Sigmoid colon (tissue), 7 donors: ENCODE data around the gene GPBP1. TPM values are rescaled to one million over a fixed set of nuclear protein-coding genes. Genes with fewer than 3 reads are reported as not detected.
"Not testable (repeated sequence)": the region's sequence is repeated elsewhere in the genome, so short reads cannot be mapped to it uniquely, and the experiment has no call there.

Source experiments
- DNase-seq: peaks from one replicate; pipeline ENCODE4 v3.0.0-alpha.2; 2019
- H3K27ac ChIP-seq, 4 donors: fragments of 200-600 bp; sonication (generic); one replicate each; pipeline ENCODE4 v1.5.1; 2016 to 2019; ENCODE audit warnings: mild to moderate bottlenecking in 1 of 4
- H3K27me3 ChIP-seq, 3 donors: fragments of 200-600 bp; sonication (generic); one replicate each; pipeline ENCODE4 v1.5.1; 2019; ENCODE audit warnings: mild to moderate bottlenecking in 1 of 3
- H3K36me3 ChIP-seq, 4 donors: fragments of 200-600 bp; sonication (generic); one replicate each; pipeline ENCODE4 v1.5.1; 2016 to 2019
- H3K4me1 ChIP-seq, 4 donors: fragments of 200-600 bp; sonication (generic); one replicate each; pipeline ENCODE4 v1.5.1; 2017 to 2019
- H3K4me3 ChIP-seq, 4 donors: fragments of 200-600 bp; sonication (generic); one replicate each; pipeline ENCODE4 v1.5.1; 2017 to 2019; ENCODE audit warnings: mild to moderate bottlenecking in 2 of 4, moderate library complexity in 1 of 4
- H3K9me3 ChIP-seq, 4 donors: fragments of 200-600 bp in 3 of 4; sonication (generic) in 3 of 4; one replicate each; pipeline versions ENCODE4 v1.5.1 to v1.6.1; 2013 to 2019
- CTCF ChIP-seq, 4 experiments: fragments of 450-650 bp in 3 of 4; fragments of 200-600 bp in 1 of 4; IDR thresholded peaks; one replicate each; pipeline ENCODE4 v1.5.1; 2016 to 2019; ENCODE audit warnings: antibody characterized with exemption in 4 of 4, mild to moderate bottlenecking in 3 of 4, moderate library complexity in 2 of 4
- EP300 ChIP-seq, 4 donors: sonication (generic); formaldehyde crosslinking; IDR thresholded peaks; one replicate each; pipeline ENCODE4 v1.6.1; 2017; ENCODE audit warnings: antibody characterized with exemption in 4 of 4
- POLR2A ChIP-seq, 2 donors: fragments of 450-650 bp; IDR thresholded peaks; one replicate each; pipeline ENCODE4 v1.6.1; 2016; ENCODE audit warnings: antibody characterized with exemption in 2 of 2, mild to moderate bottlenecking in 2 of 2, moderate library complexity in 2 of 2
- POLR2AphosphoS5 ChIP-seq, 4 donors: sonication (generic); formaldehyde crosslinking; IDR thresholded peaks; one replicate each; pipeline ENCODE4 v1.6.1; 2017; ENCODE audit warnings: antibody characterized with exemption in 4 of 4
- WGBS, 2 donors: extraction: QIAGEN DNeasy Blood & Tissue Kit; methylation state at CpG; one replicate each; pipeline ENCODE4 v1.1.7; 2013; 5-methylcytosine and 5-hydroxymethylcytosine counted together
- intact Hi-C: fragments of 100-400 bp; cut with DNase I; formaldehyde crosslinking; loops from one replicate; pipeline ENCODE4 v1.15.1; 2023
- polyA plus RNA-seq, 3 donors: library from polyadenylated mRNA; stranded (reverse); fragments of 200-250 nt; gene quantifications; one replicate each; pipeline ENCODE4 v1.2.3, GENCODE V29; 2013
- total RNA-seq, 4 donors: library from RNA; depleted of rRNA; stranded (reverse); fragments of >200 nt; gene quantifications; one replicate each; pipeline ENCODE4 v1.1.0, GENCODE V29; 2016
- donor health status: healthy with polysubstance abuse.
- donor health status: Bipolar disorder and iron deficiency.
- donor health status: healthy.

The GPBP1 gene
- total and polyA plus RNA-seq, 7 donors, result 32.4 to 69.2 (median 52.3) TPM

DNA sequence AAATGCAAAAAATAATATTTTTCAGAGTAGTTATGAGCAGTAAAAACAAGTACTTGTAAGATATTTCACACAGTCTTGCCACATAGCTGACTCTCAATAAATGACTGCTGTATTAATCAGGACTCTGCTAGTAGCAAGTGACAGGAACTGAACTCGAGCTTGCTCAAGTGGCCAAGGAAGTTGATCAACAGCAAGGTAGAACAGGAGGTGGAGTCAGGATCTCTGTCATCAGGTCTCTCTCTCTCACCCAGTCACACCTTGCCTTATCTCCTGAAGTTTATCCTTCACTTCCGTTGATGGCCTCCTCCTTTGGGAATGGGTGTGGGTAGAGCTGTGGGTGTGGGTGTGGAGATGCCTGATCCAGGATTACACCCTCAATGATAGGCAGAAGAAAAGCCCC lies 107.0 kb downstream of the GPBP1 start:
- H3K36me3 ChIP-seq, result no peaks in the 10 kb centered on the region
- no peaks in the 10 kb centered on the region for H3K9me3 ChIP-seq
- no peak overlapping the region for H3K4me3 ChIP-seq
- H3K27me3 ChIP-seq, result no peaks in the 10 kb centered on the region
- intact Hi-C loops, result no loop called here
- H3K27ac ChIP-seq, result no peak overlapping the region
- DNase-seq, result no peak
- no peaks in the 10 kb centered on the region for H3K4me1 ChIP-seq
- WGBS, 2 donors, result 13 to 62% methylated on average over 2 of the region's 2 CpGs
- no peak for TF ChIP-seq POLR2AphosphoS5 (IDR thresholded peaks at IDR 0.05)
- no peak for TF ChIP-seq CTCF (IDR thresholded peaks at IDR 0.05)
- no peak for TF ChIP-seq POLR2A (IDR thresholded peaks at IDR 0.05)
- no peak for TF ChIP-seq EP300 (IDR thresholded peaks at IDR 0.05)

GRCh38 chr5:57285084-57285483 lies 111.2 kb downstream of the GPBP1 start:
- H3K36me3 ChIP-seq, H3K27ac ChIP-seq, DNase-seq, intact Hi-C loops, H3K9me3 ChIP-seq, H3K4me1 ChIP-seq, H3K4me3 ChIP-seq, H3K27me3 ChIP-seq: not testable (repeated sequence)
- 94 to 96% methylated on average over 5 of the region's 5 CpGs for WGBS, 2 donors

GRCh38 chr5:57291894-57292293 lies 118.0 kb downstream of the GPBP1 start:
- H3K4me3 ChIP-seq, result no peak overlapping the region
- no peaks in the 10 kb centered on the region for H3K27me3 ChIP-seq
- H3K4me1 ChIP-seq, result no peaks in the 10 kb centered on the region
- TF ChIP-seq POLR2A (IDR thresholded peaks at IDR 0.05) (no peak), POLR2AphosphoS5 (IDR thresholded peaks at IDR 0.05) (no peak), EP300 (IDR thresholded peaks at IDR 0.05) (no peak), CTCF (IDR thresholded peaks at IDR 0.05) (no peak)
- no peak overlapping the region for H3K27ac ChIP-seq
- no peak for DNase-seq
- H3K9me3 ChIP-seq, result peaks cover 0 to 2% (median under 1%) of the 10 kb centered on the region in 4 donors
- H3K36me3 ChIP-seq, result no peaks in the 10 kb centered on the region
- WGBS, 2 donors, result 90% methylated on average over 4 of the region's 4 CpGs
- intact Hi-C loops, result no loop called here

GRCh38 chr5:57292336-57292735 lies 118.5 kb downstream of the GPBP1 start:
- Histone ChIP-seq H3K27ac (no peak overlapping the region), H3K4me3 (no peak overlapping the region), H3K27me3 (no peaks in the 10 kb centered on the region), H3K4me1 (no peaks in the 10 kb centered on the region), H3K36me3 (no peaks in the 10 kb centered on the region), H3K9me3 (peaks cover 0 to 2% (median under 1%) of the 10 kb centered on the region in 4 donors)
- TF ChIP-seq EP300 (IDR thresholded peaks at IDR 0.05) (no peak), POLR2AphosphoS5 (IDR thresholded peaks at IDR 0.05) (no peak), POLR2A (IDR thresholded peaks at IDR 0.05) (no peak), CTCF (IDR thresholded peaks at IDR 0.05) (no peak)
- 93% methylated on average over 6 of the region's 6 CpGs for WGBS, 2 donors
- no peak for DNase-seq
- intact Hi-C loops, result no loop called here

- DNase-seq, result peak; percentile 89
- 7 to 20% methylated on average over 6 of the region's 6 CpGs for WGBS, 2 donors
- intact Hi-C loops, result loop anchor here (1.0 to 5.0 kb wide), 3 partner anchors 199 to 1162 kb away; partner anchors contain the start of gene PLK2
Observed at GRCh38 chr5:57298295-57298984, 124.6 kb downstream of the GPBP1 start.

More at GRCh38 chr5:57298295-57298984, 124.6 kb downstream of the GPBP1 start:
- H3K27ac ChIP-seq, result peak overlapping the region in 2 of 4 donors; percentile 2 to 48
- H3K27me3 ChIP-seq, result no peaks in the 10 kb centered on the region
- H3K4me3 ChIP-seq, result peak overlapping the region in 1 of 4 donors; percentile 19
- peaks cover 0 to 5% (median 2%) of the 10 kb centered on the region in 4 donors for H3K4me1 ChIP-seq
- H3K9me3 ChIP-seq, result no peaks in the 10 kb centered on the region
- peak; percentile 37 to 75 (median 74) for TF ChIP-seq CTCF (IDR thresholded peaks at IDR 0.05)
- TF ChIP-seq POLR2A (IDR thresholded peaks at IDR 0.05), result no peak
- no peaks in the 10 kb centered on the region for H3K36me3 ChIP-seq
